HCT116 (cell line): Measurements from ENCODE around the gene TRHDE. TPM values are rescaled to one million over a fixed set of nuclear protein-coding genes. Genes with fewer than 3 reads are reported as not detected.

Source experiments
- ATAC-seq: fragments of 200-7000 bp; cut with Tn5 transposase; 2 replicates; pipeline ENCODE4 v1.9.1; 2020; ENCODE audit warnings: mild to moderate bottlenecking, moderate library complexity
- BruUV-seq: library from RNA; stranded (reverse); fragments of 400-500 nt; replicated peaks from 2 replicates; lab custom pipeline; 2021; lab: Mats Ljungman, UMichigan
- CTCF ChIA-PET: fragments of 300-600 bp; sonication (Branson Sonifier 250); formaldehyde crosslinking; loops from one replicate; lab custom pipeline; 2021; ENCODE audit warnings: antibody characterized with exemption; lab: Charles Lee
- POLR2A ChIA-PET: fragments of 300-600, 350-600 bp; sonication (Branson Sonifier 250); formaldehyde crosslinking; loops from one replicate; lab custom pipeline; 2021; ENCODE audit warnings: antibody characterized with exemption; lab: Charles Lee
- RAD21 ChIA-PET, 2 experiments: fragments of 300-600 bp; sonication (Branson Sonifier 250); formaldehyde crosslinking; loops; one replicate each; lab custom pipeline; 2023; ENCODE audit warnings: low total read pairs in 2 of 2; ENCODE audit not compliant: uncharacterized antibody in 2 of 2, unreplicated experiment in 2 of 2, low non-redundant PET in 1 of 2; lab: Charles Lee
- DNase-seq: peaks from one replicate; pipeline ENCODE4 v3.0.0-alpha.2; 2010; ENCODE audit warnings: low read depth, low spot score
- H2AFZ ChIP-seq: fragments of 200-600 bp; shearing (Covaris generic), sonication (generic); 2 replicates; pipeline ENCODE4 v1.6.1; 2017; ENCODE audit warnings: low read depth, mixed run types, mixed read lengths, antibody characterized with exemption, low read length; ENCODE audit not compliant: poor library complexity, severe bottlenecking
- H3K27ac ChIP-seq: 2 replicates; pipeline ENCODE4 v1.5.1; 2012; ENCODE audit warnings: low read depth, low read length
- H3K27me3 ChIP-seq: fragments of 200-600 bp; sonication (generic); 2 replicates; pipeline ENCODE4 v1.6.1; 2016; ENCODE audit warnings: mixed run types, low read length, mixed read lengths; ENCODE audit not compliant: insufficient read depth
- H3K36me3 ChIP-seq, 2 experiments: fragments of 200-500 bp in 1 of 2; fragments of 200-600 bp in 1 of 2; sonication (Bioruptor generic) in 1 of 2; sonication (generic) in 1 of 2; 2 replicates each; pipeline versions ENCODE4 v1.5.1 to v1.6.1; 2014 to 2016; ENCODE audit warnings: low read length in 2 of 2, inconsistent platforms in 1 of 2, mixed read lengths in 1 of 2, mixed run types in 1 of 2; ENCODE audit not compliant: insufficient read depth in 2 of 2, control insufficient read depth in 1 of 2
- H3K4me1 ChIP-seq, 2 experiments: fragments of 200-600 bp in 1 of 2; sonication (generic) in 1 of 2; 2 replicates each; pipeline versions ENCODE4 v1.5.1 to v1.6.1; 2012 to 2017; ENCODE audit warnings: low read length in 2 of 2, inconsistent platforms in 1 of 2, mild to moderate bottlenecking in 1 of 2, mixed read lengths in 1 of 2, mixed run types in 1 of 2, moderate library complexity in 1 of 2; ENCODE audit not compliant: insufficient read depth in 2 of 2, control insufficient read depth in 1 of 2
- H3K4me2 ChIP-seq: fragments of 200-600 bp; sonication (generic); 2 replicates; pipeline ENCODE4 v1.6.1; 2017; ENCODE audit warnings: mixed run types, low read length, mixed read lengths
- H3K4me3 ChIP-seq, 2 experiments: fragments of 200-600 bp in 1 of 2; sonication (generic) in 1 of 2; replicated peaks in 1 of 2; 2 replicates each; pipeline ENCODE4 v1.5.1; 2011 to 2016; ENCODE audit warnings: low read length in 2 of 2, control low read depth in 1 of 2, low read depth in 1 of 2, mild to moderate bottlenecking in 1 of 2, mixed read lengths in 1 of 2, mixed run types in 1 of 2
- H3K79me2 ChIP-seq: fragments of 200-600 bp; sonication (generic); 2 replicates; pipeline ENCODE4 v1.6.1; 2017; ENCODE audit warnings: mild to moderate bottlenecking, mixed run types, low read length, moderate library complexity, mixed read lengths; ENCODE audit not compliant: insufficient read depth
- H3K9ac ChIP-seq: fragments of 200-600 bp; sonication (generic); 2 replicates; pipeline ENCODE4 v1.6.1; 2016; ENCODE audit warnings: low read length, mixed read lengths
- H3K9me2 ChIP-seq: fragments of 200-600 bp; sonication (generic), shearing (Covaris generic); 2 replicates; pipeline ENCODE4 v1.6.1; 2017; ENCODE audit warnings: mixed run types, mild to moderate bottlenecking, moderate library complexity; ENCODE audit not compliant: insufficient read depth
- H3K9me3 ChIP-seq, 2 experiments: fragments of 200-500 bp in 1 of 2; fragments of 200-600 bp in 1 of 2; sonication (Bioruptor generic) in 1 of 2; sonication (generic) in 1 of 2; 2 replicates each; pipeline ENCODE4 v1.6.1; 2014 to 2017; ENCODE audit warnings: low read length in 2 of 2, mixed read lengths in 2 of 2, inconsistent platforms in 1 of 2, low read depth in 1 of 2, mild to moderate bottlenecking in 1 of 2, mixed run types in 1 of 2, moderate library complexity in 1 of 2; ENCODE audit not compliant: control insufficient read depth in 1 of 2, insufficient read depth in 1 of 2
- H4K20me1 ChIP-seq: fragments of 200-600 bp; sonication (generic), shearing (Covaris generic); 2 replicates; pipeline ENCODE4 v1.6.1; 2017; ENCODE audit warnings: mixed run types, mild to moderate bottlenecking, moderate library complexity; ENCODE audit not compliant: insufficient read depth
- CBX3 ChIP-seq: IDR thresholded peaks from 2 replicates; pipeline ENCODE4 v1.6.1; 2012; ENCODE audit warnings: low read depth
- CEBPB ChIP-seq: IDR thresholded peaks from 2 replicates; pipeline ENCODE4 v1.6.1; 2012; ENCODE audit warnings: low read depth
- EGR1 ChIP-seq: IDR thresholded peaks from 2 replicates; pipeline ENCODE4 v1.6.1; 2012; ENCODE audit warnings: low read depth
- ELF1 ChIP-seq: IDR thresholded peaks from 2 replicates; pipeline ENCODE4 v1.6.1; 2012; ENCODE audit warnings: low read depth, borderline replicate concordance
- EZH2 ChIP-seq: fragments of 200-600 bp; sonication (generic); IDR thresholded peaks from 2 replicates; pipeline ENCODE4 v1.6.1; 2017; ENCODE audit warnings: antibody characterized with exemption, mixed run types
- EZH2phosphoT487 ChIP-seq: fragments of 200-600 bp; IDR thresholded peaks from 2 replicates; pipeline ENCODE4 v1.6.1; 2018; ENCODE audit warnings: antibody characterized with exemption, borderline replicate concordance
- FOSL1 ChIP-seq: IDR thresholded peaks from 2 replicates; pipeline ENCODE4 v1.6.1; 2012; ENCODE audit warnings: low read depth
- JUND ChIP-seq: IDR thresholded peaks from 2 replicates; pipeline ENCODE4 v1.6.1; 2012
- POLR2A ChIP-seq: IDR thresholded peaks from 2 replicates; pipeline ENCODE4 v1.7.0; 2011; ENCODE audit warnings: borderline replicate concordance; ENCODE audit not compliant: insufficient read depth, insufficient read length; ENCODE audit errors: extremely low read depth
- POLR2AphosphoS5 ChIP-seq: IDR thresholded peaks from 2 replicates; pipeline ENCODE4 v1.6.1; 2011; ENCODE audit warnings: mild to moderate bottlenecking, low read depth, low read length, moderate library complexity
- SIN3A ChIP-seq: IDR thresholded peaks from 2 replicates; pipeline ENCODE4 v1.6.1; 2012; ENCODE audit warnings: low read depth
- SP1 ChIP-seq: IDR thresholded peaks from 2 replicates; pipeline ENCODE4 v1.6.1; 2012; ENCODE audit warnings: low read depth
- SRF ChIP-seq: IDR thresholded peaks from 2 replicates; pipeline ENCODE4 v1.6.1; 2012; ENCODE audit warnings: low read depth
- YY1 ChIP-seq: IDR thresholded peaks from 2 replicates; pipeline ENCODE4 v1.6.1; 2011; ENCODE audit warnings: low read length, low read depth, moderate library complexity, mild to moderate bottlenecking; ENCODE audit not compliant: insufficient replicate concordance; ENCODE audit errors: extremely low read depth
- ZFX ChIP-seq: fragments of 450-650 bp; IDR thresholded peaks from 2 replicates; pipeline ENCODE4 v1.6.1; 2017
- ZNF274 ChIP-seq: fragments of 200-500 bp; sonication (Bioruptor generic); IDR thresholded peaks from 2 replicates; pipeline ENCODE4 v1.6.1; 2014; ENCODE audit warnings: mild to moderate bottlenecking, low read depth, low read length, inconsistent platforms
- intact Hi-C: fragments of 100-400 bp; cut with micrococcal nuclease; formaldehyde crosslinking; loops from 2 replicates; pipeline ENCODE4 v1.10.0; 2022
- total RNA-seq: library from RNA; stranded (reverse); gene quantifications from one replicate; pipeline ENCODE4 v1.2.1, GENCODE V29; 2021; ENCODE audit not compliant: unreplicated experiment
- TF ChIP-seq, protein P1 (sequence below), 3 experiments: fragments of 200-600 bp in 1 of 3; sonication (generic) in 1 of 3; IDR thresholded peaks in 2 of 3; conservative IDR thresholded peaks in 1 of 3; 2 replicates each; pipeline ENCODE4 v1.5.1; 2012 to 2017; ENCODE audit warnings: low read depth in 2 of 3, low read length in 2 of 3, antibody characterized with exemption in 1 of 3, borderline replicate concordance in 1 of 3, control low read depth in 1 of 3, mild to moderate bottlenecking in 1 of 3, mixed read lengths in 1 of 3, mixed run types in 1 of 3, moderate library complexity in 1 of 3; ENCODE audit not compliant: insufficient read depth in 1 of 3
- TF ChIP-seq, protein P2 (sequence below): IDR thresholded peaks from 2 replicates; pipeline ENCODE4 v1.6.1; 2012
- TF ChIP-seq, protein P3 (sequence below): IDR thresholded peaks from 2 replicates; pipeline ENCODE4 v1.6.1; 2011; ENCODE audit warnings: mild to moderate bottlenecking, low read length, moderate library complexity; ENCODE audit not compliant: insufficient replicate concordance; ENCODE audit errors: extremely low read depth
- TF ChIP-seq, protein P4 (sequence below): IDR thresholded peaks from 2 replicates; pipeline ENCODE4 v1.6.1; 2012; ENCODE audit warnings: low read depth

The TRHDE gene
- total RNA-seq, 1 experiment from 2014 or later, result 2.9 TPM

DNA sequence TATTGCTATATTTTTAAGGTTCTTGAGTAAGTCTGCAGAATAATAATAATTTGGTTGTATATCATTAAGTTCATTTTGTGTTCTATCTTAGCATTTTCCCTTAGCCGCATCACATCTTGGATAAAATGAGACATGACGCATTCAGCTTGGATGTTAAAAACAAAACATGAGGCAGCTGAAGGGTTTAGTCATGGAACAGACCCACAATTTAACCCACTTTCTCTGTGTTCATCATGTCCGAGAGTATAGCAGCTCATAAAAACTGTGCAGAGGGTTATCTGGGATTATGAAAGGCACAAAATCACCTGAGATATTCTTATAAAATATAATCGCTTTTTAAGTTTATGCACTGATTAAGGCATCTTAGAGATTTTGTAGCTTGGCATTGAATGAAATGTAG is 219.3 kb downstream of the TRHDE start:
- Histone ChIP-seq H3K9me2 (no peaks in the 10 kb centered on the region), H3K4me1 (no peaks in the 10 kb centered on the region), H3K79me2 (no peaks in the 10 kb centered on the region), H3K27ac (no peak overlapping the region), H3K36me3 (no peaks in the 10 kb centered on the region), H3K4me2 (no peak overlapping the region), H3K4me3 (no peak overlapping the region), H3K9ac (no peak overlapping the region), H3K9me3 (no peaks in the 10 kb centered on the region), H3K27me3 (no peaks in the 10 kb centered on the region), H4K20me1 (no peaks in the 10 kb centered on the region), H2AFZ (no peak overlapping the region)
- ATAC-seq (no peak), DNase-seq (no peak)
- CTCF ChIA-PET, result no interaction called here
- POLR2A ChIA-PET, result no interaction called here
- TF ChIP-seq EZH2 (no peak), YY1 (no peak), ZNF274 (no peak), SRF (no peak), FOSL1 (no peak), EGR1 (no peak), JUND (no peak), SIN3A (no peak), SP1 (no peak), CBX3 (no peak), EZH2phosphoT487 (no peak), ELF1 (no peak), POLR2AphosphoS5 (no peak), CEBPB (no peak), POLR2A (no peak), ZFX (no peak)
- TF ChIP-seq, protein P1, sequence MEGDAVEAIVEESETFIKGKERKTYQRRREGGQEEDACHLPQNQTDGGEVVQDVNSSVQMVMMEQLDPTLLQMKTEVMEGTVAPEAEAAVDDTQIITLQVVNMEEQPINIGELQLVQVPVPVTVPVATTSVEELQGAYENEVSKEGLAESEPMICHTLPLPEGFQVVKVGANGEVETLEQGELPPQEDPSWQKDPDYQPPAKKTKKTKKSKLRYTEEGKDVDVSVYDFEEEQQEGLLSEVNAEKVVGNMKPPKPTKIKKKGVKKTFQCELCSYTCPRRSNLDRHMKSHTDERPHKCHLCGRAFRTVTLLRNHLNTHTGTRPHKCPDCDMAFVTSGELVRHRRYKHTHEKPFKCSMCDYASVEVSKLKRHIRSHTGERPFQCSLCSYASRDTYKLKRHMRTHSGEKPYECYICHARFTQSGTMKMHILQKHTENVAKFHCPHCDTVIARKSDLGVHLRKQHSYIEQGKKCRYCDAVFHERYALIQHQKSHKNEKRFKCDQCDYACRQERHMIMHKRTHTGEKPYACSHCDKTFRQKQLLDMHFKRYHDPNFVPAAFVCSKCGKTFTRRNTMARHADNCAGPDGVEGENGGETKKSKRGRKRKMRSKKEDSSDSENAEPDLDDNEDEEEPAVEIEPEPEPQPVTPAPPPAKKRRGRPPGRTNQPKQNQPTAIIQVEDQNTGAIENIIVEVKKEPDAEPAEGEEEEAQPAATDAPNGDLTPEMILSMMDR (IDR thresholded peaks at IDR 0.05 in 2 of 3, conservative IDR thresholded peaks at IDR 0.05 in 1 of 3; ENCODE audit: borderline replicate concordance in 1 of 3, insufficient read depth in 1 of 3, low read depth in 2 of 3, low read length in 2 of 3), result no peak
- TF ChIP-seq, protein P2, sequence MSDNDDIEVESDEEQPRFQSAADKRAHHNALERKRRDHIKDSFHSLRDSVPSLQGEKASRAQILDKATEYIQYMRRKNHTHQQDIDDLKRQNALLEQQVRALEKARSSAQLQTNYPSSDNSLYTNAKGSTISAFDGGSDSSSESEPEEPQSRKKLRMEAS, result no peak
- TF ChIP-seq, protein P3, sequence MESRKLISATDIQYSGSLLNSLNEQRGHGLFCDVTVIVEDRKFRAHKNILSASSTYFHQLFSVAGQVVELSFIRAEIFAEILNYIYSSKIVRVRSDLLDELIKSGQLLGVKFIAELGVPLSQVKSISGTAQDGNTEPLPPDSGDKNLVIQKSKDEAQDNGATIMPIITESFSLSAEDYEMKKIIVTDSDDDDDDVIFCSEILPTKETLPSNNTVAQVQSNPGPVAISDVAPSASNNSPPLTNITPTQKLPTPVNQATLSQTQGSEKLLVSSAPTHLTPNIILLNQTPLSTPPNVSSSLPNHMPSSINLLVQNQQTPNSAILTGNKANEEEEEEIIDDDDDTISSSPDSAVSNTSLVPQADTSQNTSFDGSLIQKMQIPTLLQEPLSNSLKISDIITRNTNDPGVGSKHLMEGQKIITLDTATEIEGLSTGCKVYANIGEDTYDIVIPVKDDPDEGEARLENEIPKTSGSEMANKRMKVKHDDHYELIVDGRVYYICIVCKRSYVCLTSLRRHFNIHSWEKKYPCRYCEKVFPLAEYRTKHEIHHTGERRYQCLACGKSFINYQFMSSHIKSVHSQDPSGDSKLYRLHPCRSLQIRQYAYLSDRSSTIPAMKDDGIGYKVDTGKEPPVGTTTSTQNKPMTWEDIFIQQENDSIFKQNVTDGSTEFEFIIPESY, result no peak
- TF ChIP-seq, protein P4, sequence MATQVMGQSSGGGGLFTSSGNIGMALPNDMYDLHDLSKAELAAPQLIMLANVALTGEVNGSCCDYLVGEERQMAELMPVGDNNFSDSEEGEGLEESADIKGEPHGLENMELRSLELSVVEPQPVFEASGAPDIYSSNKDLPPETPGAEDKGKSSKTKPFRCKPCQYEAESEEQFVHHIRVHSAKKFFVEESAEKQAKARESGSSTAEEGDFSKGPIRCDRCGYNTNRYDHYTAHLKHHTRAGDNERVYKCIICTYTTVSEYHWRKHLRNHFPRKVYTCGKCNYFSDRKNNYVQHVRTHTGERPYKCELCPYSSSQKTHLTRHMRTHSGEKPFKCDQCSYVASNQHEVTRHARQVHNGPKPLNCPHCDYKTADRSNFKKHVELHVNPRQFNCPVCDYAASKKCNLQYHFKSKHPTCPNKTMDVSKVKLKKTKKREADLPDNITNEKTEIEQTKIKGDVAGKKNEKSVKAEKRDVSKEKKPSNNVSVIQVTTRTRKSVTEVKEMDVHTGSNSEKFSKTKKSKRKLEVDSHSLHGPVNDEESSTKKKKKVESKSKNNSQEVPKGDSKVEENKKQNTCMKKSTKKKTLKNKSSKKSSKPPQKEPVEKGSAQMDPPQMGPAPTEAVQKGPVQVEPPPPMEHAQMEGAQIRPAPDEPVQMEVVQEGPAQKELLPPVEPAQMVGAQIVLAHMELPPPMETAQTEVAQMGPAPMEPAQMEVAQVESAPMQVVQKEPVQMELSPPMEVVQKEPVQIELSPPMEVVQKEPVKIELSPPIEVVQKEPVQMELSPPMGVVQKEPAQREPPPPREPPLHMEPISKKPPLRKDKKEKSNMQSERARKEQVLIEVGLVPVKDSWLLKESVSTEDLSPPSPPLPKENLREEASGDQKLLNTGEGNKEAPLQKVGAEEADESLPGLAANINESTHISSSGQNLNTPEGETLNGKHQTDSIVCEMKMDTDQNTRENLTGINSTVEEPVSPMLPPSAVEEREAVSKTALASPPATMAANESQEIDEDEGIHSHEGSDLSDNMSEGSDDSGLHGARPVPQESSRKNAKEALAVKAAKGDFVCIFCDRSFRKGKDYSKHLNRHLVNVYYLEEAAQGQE, result no peak
- intact Hi-C loops, result no loop called here
- RAD21 ChIA-PET, result no interaction called here
- BruUV-seq, result no TSS peak
